Endothelial cell of umbilical vein (primary cell): ENCODE results near the gene UHRF1. TPM values are rescaled to one million over a fixed set of nuclear protein-coding genes. Genes with fewer than 3 reads are reported as not detected.

ENCODE experiments used
- BruUV-seq: library from RNA; stranded (reverse); fragments of 400-500 nt; replicated peaks from 2 replicates; lab custom pipeline; 2021; lab: Mats Ljungman, UMichigan
- CTCF ChIA-PET: fragments of 300-600, 350-600 bp; sonication (Branson Sonifier 250); formaldehyde crosslinking; loops from one replicate; lab custom pipeline; 2021; ENCODE audit warnings: antibody characterized with exemption, inconsistent platforms; lab: Charles Lee
- POLR2A ChIA-PET: fragments of 300-600, 350-600 bp; sonication (Branson Sonifier 250); formaldehyde crosslinking; loops from one replicate; lab custom pipeline; 2021; ENCODE audit warnings: antibody characterized with exemption, inconsistent platforms; lab: Charles Lee
- DNase-seq: peaks from one replicate; pipeline ENCODE4 v3.0.0-alpha.2; 2011; ENCODE audit warnings: low read depth, low spot score
- FAIRE-seq: peaks from 2 replicates; lab custom pipeline; 2011; peaks lifted over from hg19 to GRCh38; lab: Jason Lieb, UNC
- H2AFZ ChIP-seq: 2 replicates; pipeline ENCODE4 v1.6.0; 2012; ENCODE audit warnings: low read depth, low read length, control low read depth, inconsistent platforms
- H3K27ac ChIP-seq: 2 replicates; pipeline ENCODE4 v1.5.1; 2011; ENCODE audit warnings: low read depth, mild to moderate bottlenecking, control low read depth, low read length, moderate library complexity; ENCODE audit not compliant: insufficient read depth
- H3K27me3 ChIP-seq, 2 experiments: 2 replicates each; pipeline versions ENCODE4 v1.6.0 to v1.6.1; 2011; ENCODE audit warnings: low read length in 2 of 2, mixed read lengths in 1 of 2; ENCODE audit not compliant: control insufficient read depth in 2 of 2, insufficient read depth in 2 of 2
- H3K36me3 ChIP-seq, 2 experiments: 2 replicates in 1 of 2; 3 replicates in 1 of 2; pipeline ENCODE4 v1.5.1; 2011; ENCODE audit warnings: low read length in 2 of 2, mild to moderate bottlenecking in 1 of 2, moderate library complexity in 1 of 2; ENCODE audit not compliant: control insufficient read depth in 2 of 2, insufficient read depth in 2 of 2; ENCODE audit errors: extremely low read depth in 1 of 2
- H3K4me1 ChIP-seq: 3 replicates; pipeline ENCODE4 v1.5.1; 2011; ENCODE audit warnings: mild to moderate bottlenecking, low read length; ENCODE audit not compliant: control insufficient read depth, insufficient read depth; ENCODE audit errors: extremely low read depth
- H3K4me2 ChIP-seq: 2 replicates; pipeline ENCODE4 v1.6.1; 2011; ENCODE audit warnings: low read length, control low read depth, mixed read lengths; ENCODE audit not compliant: insufficient read depth
- H3K4me3 ChIP-seq, 3 experiments: fragments of 200-600 bp in 1 of 3; sonication (generic), shearing (Covaris generic) in 1 of 3; replicated peaks in 1 of 3; 2 replicates each; pipeline ENCODE4 v1.5.1; 2011 to 2016; ENCODE audit warnings: control low read depth in 3 of 3, low read length in 3 of 3, mild to moderate bottlenecking in 2 of 3, inconsistent platforms in 1 of 3, low read depth in 1 of 3, moderate library complexity in 1 of 3; ENCODE audit not compliant: insufficient read depth in 1 of 3
- H3K79me2 ChIP-seq: 2 replicates; pipeline ENCODE4 v1.6.0; 2012; ENCODE audit warnings: low read length, inconsistent platforms; ENCODE audit not compliant: control insufficient read depth, insufficient read depth
- H3K9ac ChIP-seq: replicated peaks from 2 replicates; pipeline ENCODE3; 2011; ENCODE audit warnings: low read length, control low read depth; ENCODE audit not compliant: insufficient read depth; ENCODE audit errors: extremely low read depth
- H3K9me1 ChIP-seq: replicated peaks from 3 replicates; pipeline ENCODE4 v1.6.0; 2011; ENCODE audit warnings: mild to moderate bottlenecking, low read length; ENCODE audit not compliant: control insufficient read depth, insufficient read depth; ENCODE audit errors: extremely low read depth
- H3K9me3 ChIP-seq: replicated peaks from 2 replicates; pipeline ENCODE4 v1.5.1; 2012; ENCODE audit warnings: low read length, inconsistent platforms; ENCODE audit not compliant: control insufficient read depth, insufficient read depth
- H4K20me1 ChIP-seq: replicated peaks from 2 replicates; pipeline ENCODE3; 2011; ENCODE audit warnings: mild to moderate bottlenecking, low read length; ENCODE audit not compliant: control insufficient read depth, insufficient read depth; ENCODE audit errors: extremely low read depth
- CTCF ChIP-seq, 2 donors: IDR thresholded peaks; 1 replicate in 1 of 2; 2 replicates in 1 of 2; pipeline ENCODE4 v1.5.1; 2011; ENCODE audit warnings: low read length in 2 of 2, mild to moderate bottlenecking in 2 of 2, moderate library complexity in 2 of 2, control low read depth in 1 of 2, inconsistent platforms in 1 of 2, low read depth in 1 of 2; ENCODE audit not compliant: insufficient read depth in 1 of 2; ENCODE audit errors: extremely low read depth in 1 of 2
- EZH2 ChIP-seq: IDR thresholded peaks from 2 replicates; pipeline ENCODE4 v1.6.1; 2012; ENCODE audit warnings: borderline replicate concordance, low read depth, mild to moderate bottlenecking, moderate library complexity, low read length, inconsistent platforms; ENCODE audit not compliant: severe bottlenecking
- FOS ChIP-seq: IDR thresholded peaks from 2 replicates; pipeline ENCODE4 v1.6.1; 2011; ENCODE audit warnings: mild to moderate bottlenecking, low read length, moderate library complexity, borderline replicate concordance; ENCODE audit not compliant: insufficient read depth
- GATA2 ChIP-seq: IDR thresholded peaks from 2 replicates; pipeline ENCODE4 v1.7.0; 2011; ENCODE audit warnings: low read depth, mild to moderate bottlenecking, moderate library complexity, mixed read lengths, low read length; ENCODE audit not compliant: insufficient read length, insufficient read depth
- JUN ChIP-seq: IDR thresholded peaks from 2 replicates; pipeline ENCODE4 v1.6.1; 2011; ENCODE audit warnings: borderline replicate concordance, low read depth; ENCODE audit not compliant: insufficient read length, insufficient read depth
- MAX ChIP-seq: IDR thresholded peaks from 2 replicates; pipeline ENCODE4 v1.6.1; 2011; ENCODE audit not compliant: insufficient read depth, insufficient read length
- MYC ChIP-seq: IDR thresholded peaks from one replicate; pipeline ENCODE4 v1.6.1; 2011; ENCODE audit warnings: mild to moderate bottlenecking, low read depth, low read length
- POLR2A ChIP-seq: IDR thresholded peaks from 2 replicates; pipeline ENCODE4 v1.6.1; 2012; ENCODE audit warnings: low read depth, mild to moderate bottlenecking, control low read depth, low read length
- POLR2AphosphoS5 ChIP-seq: IDR thresholded peaks from 2 replicates; pipeline ENCODE4 v1.6.1; 2012; ENCODE audit warnings: low read depth, mild to moderate bottlenecking, control low read depth, low read length, moderate library complexity; ENCODE audit not compliant: insufficient read depth
- dilution Hi-C: fragments of 300-500 bp; cut with MboI; formaldehyde crosslinking; loops from one replicate; pipeline ENCODE4 v1.15.0; 2019; ENCODE audit warnings: low sequenced_read_pairs; ENCODE audit not compliant: extremely low pct_ligation_motif_present
- intact Hi-C: fragments of 100-400 bp; cut with micrococcal nuclease; formaldehyde crosslinking; loops from one replicate; pipeline ENCODE4 v1.10.0; 2022
- polyA plus RNA-seq, 4 experiments: library from polyadenylated mRNA; depleted of rRNA in 3 of 4; stranded (reverse) in 3 of 4; unstranded in 1 of 4; fragments of >200 nt; gene quantifications; 2 replicates each; pipeline versions ENCODE4 v1.2.1 to v1.2.3, GENCODE V29; 2011 to 2012; ENCODE audit warnings: missing spikeins in 1 of 4
- total RNA-seq: library from RNA; stranded (reverse); gene quantifications from 2 replicates; pipeline ENCODE4 v1.2.3, GENCODE V29; 2021

UHRF1 gene
- total and polyA plus RNA-seq, 2 donors (not counting 3 experiments of a cell fraction or from before 2014, with no cell fraction given), result 13.3 to 76.8 TPM

GRCh38 chr19:4988770-4989251, 79.5 kb downstream of the UHRF1 start:
- no peak for DNase-seq
- Histone ChIP-seq H4K20me1 (peaks cover 7% of the 10 kb centered on the region), H3K36me3 (no peaks in the 10 kb centered on the region), H3K27ac (no peak overlapping the region), H3K4me3 (no peak overlapping the region), H3K9me1 (no peaks in the 10 kb centered on the region), H3K4me1 (peaks cover 3% of the 10 kb centered on the region), H3K27me3 (no peaks in the 10 kb centered on the region), H3K9ac (no peak overlapping the region), H2AFZ (no peak overlapping the region), H3K9me3 (no peaks in the 10 kb centered on the region), H3K79me2 (peaks cover 58% of the 10 kb centered on the region), H3K4me2 (no peak overlapping the region)
- TF ChIP-seq POLR2AphosphoS5 (no peak), CTCF (IDR thresholded peaks at IDR 0.05; ENCODE audit: extremely low read depth in 1 of 2, insufficient read depth in 1 of 2, low read depth in 1 of 2, low read length in 2 of 2) (no peak), GATA2 (no peak), POLR2A (no peak), MYC (no peak), EZH2 (no peak), MAX (no peak), JUN (no peak), FOS (no peak)
- ChIA-PET POLR2A (no interaction called here), CTCF (interaction anchor here (1.3 to 2.0 kb wide), 2 partner anchors 13 to 42 kb away, joined by 4 to 6 read pairs; no protein-coding TSS in a partner anchor)
- intact Hi-C loops, result no loop called here
- no peak for FAIRE-seq
- BruUV-seq, result no TSS peak
- dilution Hi-C loops, result no loop called here
